ENCODE data around the gene NEDD4.
"Not testable (repeated sequence)": the region's sequence is repeated elsewhere in the genome, so short reads cannot be mapped to it uniquely, and the experiment has no call there.

The NEDD4 gene

GRCh38 chr15:56014677-56015076 lies 21.3 kb upstream of the NEDD4 start:
- DNase-seq, result no peak
- in situ Hi-C loops (cut with MboI; ENCODE audit: low pct_unique_long_range_greater_than_20kb, low sequenced_read_pairs), result no loop called here

DNA sequence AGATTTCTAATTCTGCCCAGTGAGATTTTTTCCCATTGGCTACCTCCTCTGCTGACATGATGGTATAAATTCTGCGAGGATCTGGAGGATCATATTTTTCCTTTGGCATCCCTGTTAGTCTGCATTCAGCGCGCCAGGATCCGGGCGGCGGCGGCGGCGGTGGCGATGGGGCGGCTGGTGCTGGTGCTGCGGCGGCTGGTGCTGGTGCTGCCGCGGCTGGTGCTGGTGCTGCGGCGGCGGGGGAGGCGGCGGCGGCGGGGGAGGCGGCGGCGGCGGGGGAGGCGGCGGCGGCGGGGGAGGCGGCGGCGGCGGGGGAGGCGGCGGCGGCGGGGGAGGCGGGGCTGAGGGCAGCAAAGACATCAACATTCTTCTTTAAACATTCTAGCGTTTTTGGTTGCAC lies 13.6 kb upstream of the NEDD4 start:
- in situ Hi-C loops (cut with MboI; ENCODE audit: low pct_unique_long_range_greater_than_20kb, low sequenced_read_pairs), result not testable (repeated sequence)

GRCh38 chr15:56006371-56006770 lies 13.0 kb upstream of the NEDD4 start:
- in situ Hi-C loops (cut with MboI; ENCODE audit: low pct_unique_long_range_greater_than_20kb, low sequenced_read_pairs), result not testable (repeated sequence)

More for the DNA sequence above, 13.6 kb upstream of the NEDD4 start:
- DNase-seq, result not testable (repeated sequence)

GRCh38 chr15:56004281-56004680 lies 10.9 kb upstream of the NEDD4 start:
- in situ Hi-C loops (cut with MboI; ENCODE audit: low pct_unique_long_range_greater_than_20kb, low sequenced_read_pairs); DNase-seq: not testable (repeated sequence)

More at GRCh38 chr15:56006371-56006770, 13.0 kb upstream of the NEDD4 start:
- not testable (repeated sequence) for DNase-seq

- in situ Hi-C loops (cut with MboI; ENCODE audit: low pct_unique_long_range_greater_than_20kb, low sequenced_read_pairs); DNase-seq: not testable (repeated sequence)
Measured at GRCh38 chr15:56003777-56004176, 10.4 kb upstream of the NEDD4 start.

- in situ Hi-C loops (cut with MboI; ENCODE audit: low pct_unique_long_range_greater_than_20kb, low sequenced_read_pairs); DNase-seq: not testable (repeated sequence)
Measured at GRCh38 chr15:56003277-56003676, 9.9 kb upstream of the NEDD4 start.

DNA sequence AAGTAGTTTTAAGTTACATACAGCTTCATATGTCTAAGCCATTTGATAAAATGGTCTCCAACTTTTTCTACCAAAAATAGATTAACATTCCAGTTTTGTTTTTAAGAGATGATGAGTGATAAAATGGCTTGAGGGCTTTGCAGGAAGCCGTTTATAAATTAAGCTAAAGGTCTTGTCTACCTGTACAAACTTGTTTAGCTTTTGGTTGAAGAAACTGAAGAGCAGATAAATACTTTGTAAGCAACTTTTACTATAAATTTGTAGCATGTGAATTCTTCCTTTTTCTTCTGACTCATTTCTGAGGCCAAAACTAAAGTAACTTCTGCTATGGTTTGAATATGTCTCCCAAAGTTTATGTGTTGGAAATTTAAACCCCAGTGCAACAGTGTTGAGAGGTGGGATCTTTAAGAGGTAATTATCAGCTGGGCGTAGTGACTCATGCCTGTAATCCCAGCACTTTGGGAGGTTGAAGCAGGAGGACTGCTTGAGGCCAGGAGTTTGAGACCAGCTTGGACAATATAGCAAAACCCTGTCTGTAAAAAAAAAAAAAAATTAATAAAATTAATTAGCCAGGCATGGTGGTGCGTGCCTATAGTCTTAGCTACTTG lies 8.2 kb upstream of the NEDD4 start:
- in situ Hi-C loops (cut with MboI; ENCODE audit: low pct_unique_long_range_greater_than_20kb, low sequenced_read_pairs), result no loop called here
- DNase-seq, result no peak

DNA sequence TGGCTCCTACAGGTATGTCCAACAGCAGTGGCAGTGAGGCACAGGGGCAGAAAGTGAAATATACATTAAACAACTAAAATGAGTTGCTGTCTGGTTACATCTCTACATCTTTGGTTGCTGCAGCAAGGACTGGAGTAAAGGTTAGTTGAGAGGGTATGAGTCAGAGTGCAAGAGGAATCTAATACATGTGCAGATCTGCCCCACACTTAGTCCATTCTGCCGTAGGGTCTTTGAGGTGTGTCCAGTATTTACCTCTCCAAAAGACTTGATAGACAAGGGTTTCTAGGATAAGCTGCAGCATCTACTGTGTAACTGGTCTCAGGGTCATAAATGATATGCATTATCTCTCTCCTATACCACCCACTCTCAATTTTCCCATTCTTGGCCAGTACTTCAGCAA lies 6.2 kb upstream of the NEDD4 start:
- DNase-seq, result no peak
- in situ Hi-C loops (cut with MboI; ENCODE audit: low pct_unique_long_range_greater_than_20kb, low sequenced_read_pairs), result no loop called here

- DNase-seq, result no peak
- in situ Hi-C loops (cut with MboI; ENCODE audit: low pct_unique_long_range_greater_than_20kb, low sequenced_read_pairs), result no loop called here
Measured at GRCh38 chr15:55998478-55998877, 5.1 kb upstream of the NEDD4 start.

GRCh38 chr15:55993804-55994560 lies 570 bp upstream of the NEDD4 start:
- DNase-seq, result peak; percentile 60
- in situ Hi-C loops (cut with MboI; ENCODE audit: low pct_unique_long_range_greater_than_20kb, low sequenced_read_pairs), result no loop called here

DNA sequence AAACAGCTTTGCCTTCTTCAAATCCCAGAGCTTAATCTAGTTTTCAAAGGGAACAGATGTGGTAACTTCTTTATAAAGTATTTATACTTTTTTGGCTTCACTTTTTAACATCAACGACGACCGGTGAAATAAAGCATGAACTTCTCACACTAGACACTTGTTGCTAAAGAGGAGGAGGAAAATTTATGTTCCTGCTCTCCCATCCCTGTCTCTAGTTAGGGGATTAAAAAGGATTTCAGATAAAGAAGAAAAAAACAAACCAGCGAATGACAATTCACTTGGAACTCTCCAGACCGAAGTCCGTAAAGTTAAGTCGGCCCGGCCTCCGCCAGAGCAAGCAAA lies 672 bp downstream of the NEDD4 start:
- in situ Hi-C loops (cut with MboI; ENCODE audit: low pct_unique_long_range_greater_than_20kb, low sequenced_read_pairs), result no loop called here

DNA sequence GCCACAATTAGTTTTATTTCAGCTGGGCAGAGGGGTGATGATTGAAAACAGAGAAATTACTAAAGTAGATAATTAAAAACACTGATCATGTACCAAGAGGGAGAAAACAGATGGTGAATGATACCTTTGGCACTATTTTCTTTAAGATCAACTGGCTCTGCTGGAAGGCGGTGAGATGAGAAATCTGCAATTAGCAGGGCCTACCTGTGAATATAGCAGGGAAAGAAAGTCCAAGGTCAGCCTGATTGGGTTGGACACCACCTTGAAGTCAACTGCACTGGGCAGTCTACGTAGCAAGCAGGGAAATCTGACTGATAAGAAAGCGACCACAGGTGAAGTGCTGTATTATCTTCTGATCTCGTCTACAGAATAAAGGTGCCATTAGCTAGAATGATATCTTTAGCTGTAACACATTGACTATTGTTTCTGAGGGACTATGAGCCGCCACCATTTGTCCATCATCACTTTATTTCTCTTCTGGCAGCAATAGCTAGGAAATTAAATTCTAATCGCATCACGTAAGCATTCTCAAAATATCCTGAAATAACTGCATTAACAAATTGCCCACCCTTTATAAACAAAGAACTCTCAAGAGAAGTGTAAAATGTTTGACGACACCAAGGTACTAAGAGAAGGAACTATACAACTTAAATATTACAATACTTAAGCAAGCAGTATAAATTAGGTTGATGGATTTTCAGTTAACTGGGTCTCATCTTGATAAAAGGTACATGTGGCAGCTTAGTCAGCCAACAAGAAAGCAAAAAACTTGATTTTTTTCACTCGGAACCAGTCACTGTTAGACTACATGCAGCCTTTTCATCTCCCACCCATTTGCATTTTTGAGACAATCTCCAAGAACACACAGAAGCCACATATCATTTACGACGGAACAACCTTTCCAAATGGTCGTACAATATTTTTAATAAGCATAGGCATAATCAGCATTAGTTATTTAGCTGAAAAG lies 1.3 kb downstream of the NEDD4 start:
- in situ Hi-C loops (cut with MboI; ENCODE audit: low pct_unique_long_range_greater_than_20kb, low sequenced_read_pairs), result no loop called here
- DNase-seq, result peak; percentile 14

More for the DNA sequence above, 672 bp downstream of the NEDD4 start:
- no peak for DNase-seq

GRCh38 chr15:55990998-55991397 lies 2.4 kb downstream of the NEDD4 start:
- in situ Hi-C loops (cut with MboI; ENCODE audit: low pct_unique_long_range_greater_than_20kb, low sequenced_read_pairs), result no loop called here

DNA sequence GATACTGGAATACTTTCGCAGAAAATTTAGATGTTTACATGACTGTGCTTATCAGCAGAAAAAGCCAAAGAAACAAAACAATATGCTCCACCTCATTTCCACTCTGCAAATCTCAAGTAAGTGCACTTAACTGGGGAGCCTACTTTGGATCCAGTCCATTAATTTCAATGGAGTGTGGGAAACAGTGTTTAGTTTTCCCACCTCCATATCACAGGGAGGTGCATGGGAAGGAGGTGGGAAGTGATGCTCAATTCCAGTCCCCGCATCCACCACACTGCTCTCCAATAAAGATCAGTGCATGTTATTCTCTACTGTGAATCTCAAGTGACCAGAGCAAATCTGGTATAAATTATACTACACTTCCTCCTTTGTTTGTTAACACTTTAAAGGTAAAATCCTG lies 2.9 kb downstream of the NEDD4 start:
- DNase-seq, result no peak

More at GRCh38 chr15:55990998-55991397, 2.4 kb downstream of the NEDD4 start:
- DNase-seq, result no peak

GRCh38 chr15:55989383-55989782 lies 4.0 kb downstream of the NEDD4 start:
- in situ Hi-C loops (cut with MboI; ENCODE audit: low pct_unique_long_range_greater_than_20kb, low sequenced_read_pairs), result no loop called here
- peak; percentile 37 for DNase-seq

More for the DNA sequence above, 2.9 kb downstream of the NEDD4 start:
- in situ Hi-C loops (cut with MboI; ENCODE audit: low pct_unique_long_range_greater_than_20kb, low sequenced_read_pairs), result no loop called here

DNA sequence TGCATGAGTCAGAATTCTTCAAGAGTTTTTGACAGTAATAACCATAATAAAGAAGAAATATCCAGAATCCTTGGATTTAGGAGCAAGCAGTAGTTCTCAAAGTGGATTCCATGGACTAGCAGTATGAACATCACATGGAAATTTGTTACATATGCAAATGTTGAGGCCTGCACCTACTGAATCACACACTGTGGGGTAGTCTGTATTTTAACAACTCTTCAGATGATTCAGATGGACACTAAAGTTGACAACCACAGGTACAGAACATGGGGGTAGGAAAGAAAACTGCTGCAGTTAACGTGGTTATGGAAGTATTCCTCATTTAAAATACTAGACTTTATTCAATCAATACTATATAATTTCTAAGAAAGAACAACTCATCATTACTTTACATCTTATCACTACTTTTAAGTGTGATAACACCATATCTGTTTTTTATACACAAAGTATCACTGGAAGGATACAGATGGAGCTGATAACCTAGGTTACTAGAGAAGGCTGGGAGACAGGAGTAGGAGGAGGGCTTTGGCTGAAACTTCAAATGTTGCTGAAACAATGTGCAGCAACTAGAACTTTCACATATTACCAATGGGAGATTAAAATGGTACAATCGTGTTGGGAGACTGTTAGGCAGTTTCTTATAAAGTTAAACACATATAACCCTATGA lies 11.7 kb downstream of the NEDD4 start:
- no peak for DNase-seq
- in situ Hi-C loops (cut with MboI; ENCODE audit: low pct_unique_long_range_greater_than_20kb, low sequenced_read_pairs), result no loop called here

- in situ Hi-C loops (cut with MboI; ENCODE audit: low pct_unique_long_range_greater_than_20kb, low sequenced_read_pairs), result no loop called here
- no peak for DNase-seq
Measured at GRCh38 chr15:55980511-55980910, 12.9 kb downstream of the NEDD4 start.

- in situ Hi-C loops (cut with MboI; ENCODE audit: low pct_unique_long_range_greater_than_20kb, low sequenced_read_pairs), result no loop called here
- DNase-seq, result no peak
Measured at GRCh38 chr15:55977231-55977630, 16.2 kb downstream of the NEDD4 start.

DNA sequence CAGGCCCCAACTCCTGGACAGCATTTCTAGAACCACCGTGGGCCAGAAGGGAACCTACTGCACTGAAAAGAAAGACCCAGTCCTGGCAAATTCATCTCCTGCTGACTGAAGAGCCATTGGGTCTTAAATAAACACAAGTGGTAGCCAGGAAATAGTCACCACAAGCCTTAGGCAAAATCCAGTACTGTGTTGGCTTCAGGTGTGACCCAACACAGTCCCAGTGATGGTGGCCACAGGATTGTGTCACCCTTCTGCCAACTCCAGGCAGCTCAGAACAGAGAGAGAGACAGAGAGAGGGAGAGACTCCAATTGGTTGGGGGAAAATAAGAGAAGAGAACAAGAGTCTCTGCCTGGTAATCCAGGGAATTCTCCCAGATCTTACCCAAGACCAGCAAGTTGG lies 23.1 kb downstream of the NEDD4 start:
- in situ Hi-C loops (cut with MboI; ENCODE audit: low pct_unique_long_range_greater_than_20kb, low sequenced_read_pairs), result no loop called here
- DNase-seq, result no peak
